Activated CD8-positive, alpha-beta memory T cell treated with anti-CD3 and anti-CD28 coated beads for 4 hours (primary cell): Measurements from ENCODE around the gene TMIE.
"Not testable (repeated sequence)": the region's sequence is repeated elsewhere in the genome, so short reads cannot be mapped to it uniquely, and the experiment has no call there.

Source experiments
- DNase-seq, 2 donors: peaks; one replicate each; pipeline ENCODE4 v3.0.0-alpha.2; 2020; ENCODE audit warnings: low read depth in 2 of 2

TMIE gene

GRCh38 chr3:46722443-46722842 is 21.3 kb downstream of the TMIE start:
- DNase-seq, result no peak

GRCh38 chr3:46724424-46724823 is 23.2 kb downstream of the TMIE start:
- DNase-seq, result no peak

- DNase-seq, result no peak
These were observed 24.6 kb downstream of the TMIE start for GRCh38 chr3:46725621-46726314.

- no peak for DNase-seq
These were observed 27.8 kb downstream of the TMIE start for GRCh38 chr3:46729038-46729437.

- no peak for DNase-seq
These were observed 29.6 kb downstream of the TMIE start for GRCh38 chr3:46730819-46731218.

- DNase-seq, result no peak
These were observed 30.6 kb downstream of the TMIE start for GRCh38 chr3:46731795-46732194.

- no peak for DNase-seq
These were observed 32.0 kb downstream of the TMIE start for GRCh38 chr3:46733026-46733800.

GRCh38 chr3:46734773-46735172 is 33.6 kb downstream of the TMIE start:
- no peak for DNase-seq

GRCh38 chr3:46736006-46736872 is 35.0 kb downstream of the TMIE start:
- DNase-seq, result no peak

GRCh38 chr3:46737329-46737731 is 36.1 kb downstream of the TMIE start:
- no peak for DNase-seq

GRCh38 chr3:46739565-46739964 is 38.4 kb downstream of the TMIE start:
- not testable (repeated sequence) for DNase-seq

GRCh38 chr3:46742992-46743585 is 41.9 kb downstream of the TMIE start:
- no peak for DNase-seq

GRCh38 chr3:46746711-46747110 is 45.5 kb downstream of the TMIE start:
- DNase-seq, result no peak

GRCh38 chr3:46748170-46748569 is 47.0 kb downstream of the TMIE start:
- no peak for DNase-seq

GRCh38 chr3:46749129-46749528 is 47.9 kb downstream of the TMIE start:
- DNase-seq, result no peak

GRCh38 chr3:46750555-46751038 is 49.4 kb downstream of the TMIE start:
- no peak for DNase-seq

- not testable (repeated sequence) for DNase-seq
These were observed 51.9 kb downstream of the TMIE start for GRCh38 chr3:46753127-46753526.

GRCh38 chr3:46755646-46756045 is 54.5 kb downstream of the TMIE start:
- no peak for DNase-seq

GRCh38 chr3:46756642-46757041 is 55.5 kb downstream of the TMIE start:
- no peak for DNase-seq

GRCh38 chr3:46759239-46760167 is 58.3 kb downstream of the TMIE start:
- DNase-seq, result no peak
